Measurements from ENCODE around the gene PSME2. TPM values are rescaled to one million over a fixed set of nuclear protein-coding genes. Genes with fewer than 3 reads are reported as not detected.

Gene PSME2
- total and polyA plus RNA-seq, 2 of the 13 experiments (the other 11 are each of a cell fraction or from before 2014, with no cell fraction given), result 332 to 716 TPM

DNA sequence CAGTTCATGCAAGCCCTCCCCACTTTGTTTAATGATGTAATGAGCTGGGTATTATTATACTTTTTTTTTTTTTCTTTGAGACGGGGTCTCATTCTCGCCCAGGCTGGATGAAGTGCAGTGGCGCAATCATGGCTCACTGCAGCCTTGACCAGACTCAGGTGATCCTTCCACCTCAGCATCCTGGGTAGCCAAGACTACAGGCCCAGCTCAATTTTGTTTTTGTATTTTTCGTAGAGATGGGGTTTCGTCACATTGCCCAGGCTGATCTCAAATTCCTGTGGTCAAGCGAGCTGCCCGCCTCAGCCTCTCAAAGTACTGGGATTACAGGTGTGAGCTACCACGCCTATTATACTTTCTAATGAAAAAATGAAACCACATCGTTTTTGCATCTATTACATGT, 36.4 kb downstream of the PSME2 start (continued):
- TF ChIP-seq, protein P1, sequence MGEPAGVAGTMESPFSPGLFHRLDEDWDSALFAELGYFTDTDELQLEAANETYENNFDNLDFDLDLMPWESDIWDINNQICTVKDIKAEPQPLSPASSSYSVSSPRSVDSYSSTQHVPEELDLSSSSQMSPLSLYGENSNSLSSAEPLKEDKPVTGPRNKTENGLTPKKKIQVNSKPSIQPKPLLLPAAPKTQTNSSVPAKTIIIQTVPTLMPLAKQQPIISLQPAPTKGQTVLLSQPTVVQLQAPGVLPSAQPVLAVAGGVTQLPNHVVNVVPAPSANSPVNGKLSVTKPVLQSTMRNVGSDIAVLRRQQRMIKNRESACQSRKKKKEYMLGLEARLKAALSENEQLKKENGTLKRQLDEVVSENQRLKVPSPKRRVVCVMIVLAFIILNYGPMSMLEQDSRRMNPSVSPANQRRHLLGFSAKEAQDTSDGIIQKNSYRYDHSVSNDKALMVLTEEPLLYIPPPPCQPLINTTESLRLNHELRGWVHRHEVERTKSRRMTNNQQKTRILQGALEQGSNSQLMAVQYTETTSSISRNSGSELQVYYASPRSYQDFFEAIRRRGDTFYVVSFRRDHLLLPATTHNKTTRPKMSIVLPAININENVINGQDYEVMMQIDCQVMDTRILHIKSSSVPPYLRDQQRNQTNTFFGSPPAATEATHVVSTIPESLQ (CRISPR knock-in tag; conservative IDR thresholded peaks at IDR 0.05), result no peak
- TF ChIP-seq MAFK (conservative IDR thresholded peaks at IDR 0.05 in 1 of 2, IDR thresholded peaks at IDR 0.05 in 1 of 2; ENCODE audit: low read length in 2 of 2) (no peak), HMG20A (CRISPR knock-in tag; IDR thresholded peaks at IDR 0.05; ENCODE audit: borderline replicate concordance) (no peak), BATF2 (CRISPR knock-in tag; IDR thresholded peaks at IDR 0.05) (no peak), ZFP36L1 (CRISPR knock-in tag; IDR thresholded peaks at IDR 0.05) (no peak), CAMTA2 (CRISPR knock-in tag; IDR thresholded peaks at IDR 0.05; ENCODE audit: borderline replicate concordance) (no peak), IKZF1 (IDR thresholded peaks at IDR 0.05) (no peak), ZNF33B (CRISPR knock-in tag; IDR thresholded peaks at IDR 0.05) (no peak), BRD4 (CRISPR knock-in tag; IDR thresholded peaks at IDR 0.05) (no peak), ZSCAN20 (CRISPR knock-in tag; IDR thresholded peaks at IDR 0.05; ENCODE audit: borderline replicate concordance) (no peak), RAD21 (CRISPR knock-in tag; IDR thresholded peaks at IDR 0.05) (no peak), ZNF75D (CRISPR knock-in tag; IDR thresholded peaks at IDR 0.05; ENCODE audit: borderline replicate concordance) (no peak), ZBTB7A (CRISPR knock-in tag; IDR thresholded peaks at IDR 0.05) (no peak), ZBTB42 (CRISPR knock-in tag; IDR thresholded peaks at IDR 0.05) (no peak), ZMYM2 (CRISPR knock-in tag; IDR thresholded peaks at IDR 0.05) (no peak)
- TF ChIP-seq, protein P2, sequence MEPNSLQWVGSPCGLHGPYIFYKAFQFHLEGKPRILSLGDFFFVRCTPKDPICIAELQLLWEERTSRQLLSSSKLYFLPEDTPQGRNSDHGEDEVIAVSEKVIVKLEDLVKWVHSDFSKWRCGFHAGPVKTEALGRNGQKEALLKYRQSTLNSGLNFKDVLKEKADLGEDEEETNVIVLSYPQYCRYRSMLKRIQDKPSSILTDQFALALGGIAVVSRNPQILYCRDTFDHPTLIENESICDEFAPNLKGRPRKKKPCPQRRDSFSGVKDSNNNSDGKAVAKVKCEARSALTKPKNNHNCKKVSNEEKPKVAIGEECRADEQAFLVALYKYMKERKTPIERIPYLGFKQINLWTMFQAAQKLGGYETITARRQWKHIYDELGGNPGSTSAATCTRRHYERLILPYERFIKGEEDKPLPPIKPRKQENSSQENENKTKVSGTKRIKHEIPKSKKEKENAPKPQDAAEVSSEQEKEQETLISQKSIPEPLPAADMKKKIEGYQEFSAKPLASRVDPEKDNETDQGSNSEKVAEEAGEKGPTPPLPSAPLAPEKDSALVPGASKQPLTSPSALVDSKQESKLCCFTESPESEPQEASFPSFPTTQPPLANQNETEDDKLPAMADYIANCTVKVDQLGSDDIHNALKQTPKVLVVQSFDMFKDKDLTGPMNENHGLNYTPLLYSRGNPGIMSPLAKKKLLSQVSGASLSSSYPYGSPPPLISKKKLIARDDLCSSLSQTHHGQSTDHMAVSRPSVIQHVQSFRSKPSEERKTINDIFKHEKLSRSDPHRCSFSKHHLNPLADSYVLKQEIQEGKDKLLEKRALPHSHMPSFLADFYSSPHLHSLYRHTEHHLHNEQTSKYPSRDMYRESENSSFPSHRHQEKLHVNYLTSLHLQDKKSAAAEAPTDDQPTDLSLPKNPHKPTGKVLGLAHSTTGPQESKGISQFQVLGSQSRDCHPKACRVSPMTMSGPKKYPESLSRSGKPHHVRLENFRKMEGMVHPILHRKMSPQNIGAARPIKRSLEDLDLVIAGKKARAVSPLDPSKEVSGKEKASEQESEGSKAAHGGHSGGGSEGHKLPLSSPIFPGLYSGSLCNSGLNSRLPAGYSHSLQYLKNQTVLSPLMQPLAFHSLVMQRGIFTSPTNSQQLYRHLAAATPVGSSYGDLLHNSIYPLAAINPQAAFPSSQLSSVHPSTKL (CRISPR knock-in tag; IDR thresholded peaks at IDR 0.05), result peak; percentile 54
- TF ChIP-seq, protein P3, sequence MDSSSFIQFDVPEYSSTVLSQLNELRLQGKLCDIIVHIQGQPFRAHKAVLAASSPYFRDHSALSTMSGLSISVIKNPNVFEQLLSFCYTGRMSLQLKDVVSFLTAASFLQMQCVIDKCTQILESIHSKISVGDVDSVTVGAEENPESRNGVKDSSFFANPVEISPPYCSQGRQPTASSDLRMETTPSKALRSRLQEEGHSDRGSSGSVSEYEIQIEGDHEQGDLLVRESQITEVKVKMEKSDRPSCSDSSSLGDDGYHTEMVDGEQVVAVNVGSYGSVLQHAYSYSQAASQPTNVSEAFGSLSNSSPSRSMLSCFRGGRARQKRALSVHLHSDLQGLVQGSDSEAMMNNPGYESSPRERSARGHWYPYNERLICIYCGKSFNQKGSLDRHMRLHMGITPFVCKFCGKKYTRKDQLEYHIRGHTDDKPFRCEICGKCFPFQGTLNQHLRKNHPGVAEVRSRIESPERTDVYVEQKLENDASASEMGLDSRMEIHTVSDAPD (CRISPR knock-in tag; IDR thresholded peaks at IDR 0.05), result no peak
